ENCODE results near the gene ADGRG2.
"Not testable (repeated sequence)": the region's sequence is repeated elsewhere in the genome, so short reads cannot be mapped to it uniquely, and the experiment has no call there.

Gene ADGRG2

GRCh38 chrX:19086102-19086772 is 36.0 kb downstream of the ADGRG2 start:
- DNase-seq: no peak

- DNase-seq: no peak
These were observed 36.6 kb downstream of the ADGRG2 start for GRCh38 chrX:19085666-19086065.

- no peak for DNase-seq
These were observed 46.5 kb downstream of the ADGRG2 start for GRCh38 chrX:19075754-19076153.

GRCh38 chrX:19072372-19072771 is 49.9 kb downstream of the ADGRG2 start:
- no peak for DNase-seq

GRCh38 chrX:19070555-19070994 is 51.7 kb downstream of the ADGRG2 start:
- DNase-seq: no peak

- DNase-seq: not testable (repeated sequence)
These were observed 55.3 kb downstream of the ADGRG2 start for GRCh38 chrX:19066987-19067386.

- DNase-seq: no peak
These were observed 56.7 kb downstream of the ADGRG2 start for GRCh38 chrX:19065535-19065934.

GRCh38 chrX:19064175-19064574 is 58.1 kb downstream of the ADGRG2 start:
- no peak for DNase-seq

- no peak for DNase-seq
These were observed 59.2 kb downstream of the ADGRG2 start for GRCh38 chrX:19063030-19063429.

GRCh38 chrX:19059067-19059466 is 63.2 kb downstream of the ADGRG2 start:
- DNase-seq: no peak

GRCh38 chrX:19057856-19058255 is 64.4 kb downstream of the ADGRG2 start:
- no peak for DNase-seq

- no peak for DNase-seq
These were observed 73.2 kb downstream of the ADGRG2 start for GRCh38 chrX:19049110-19049509.

GRCh38 chrX:19046343-19047215 is 75.7 kb downstream of the ADGRG2 start:
- DNase-seq: peak; percentile 19

GRCh38 chrX:19040373-19040772 is 81.9 kb downstream of the ADGRG2 start:
- DNase-seq: no peak

GRCh38 chrX:19034025-19034424 is 88.2 kb downstream of the ADGRG2 start:
- DNase-seq: no peak

- DNase-seq: no peak
These were observed 91.5 kb downstream of the ADGRG2 start for GRCh38 chrX:19030805-19031204.

- no peak for DNase-seq
These were observed 93.7 kb downstream of the ADGRG2 start for GRCh38 chrX:19028560-19028959.

GRCh38 chrX:19024366-19024765 is 97.9 kb downstream of the ADGRG2 start:
- no peak for DNase-seq

GRCh38 chrX:19019996-19020395 is 102.3 kb downstream of the ADGRG2 start:
- no peak for DNase-seq

- DNase-seq: no peak
These were observed 105.0 kb downstream of the ADGRG2 start for GRCh38 chrX:19017271-19017670.

GRCh38 chrX:19016614-19017013 is 105.7 kb downstream of the ADGRG2 start:
- DNase-seq: not testable (repeated sequence)

- DNase-seq: no peak
These were observed 114.4 kb downstream of the ADGRG2 start for GRCh38 chrX:19007868-19008267.

GRCh38 chrX:19007011-19007410 is 115.3 kb downstream of the ADGRG2 start:
- no peak for DNase-seq

GRCh38 chrX:19005909-19006308 is 116.4 kb downstream of the ADGRG2 start:
- DNase-seq: no peak

Data from 8988T (cell line).